Body of pancreas (tissue), 4 donors: ENCODE measurements around the gene HKDC1. TPM values are rescaled to one million over a fixed set of nuclear protein-coding genes. Genes with fewer than 3 reads are reported as not detected.

Experiments used
- ATAC-seq: fragments of 150-250 bp; one replicate; pipeline ENCODE4 v1.9.1; 2016
- DNase-seq, 4 donors: peaks; one replicate each; pipeline ENCODE4 v3.0.0-alpha.2; 2019
- H3K27ac ChIP-seq, 4 donors: fragments of 200-600 bp; sonication (generic); 1 replicate in 3 of 4; 2 replicates in 1 of 4; pipeline versions ENCODE4 v1.5.1 to v1.6.1; 2016 to 2019; ENCODE audit warnings: mild to moderate bottlenecking in 1 of 4, mixed read lengths in 1 of 4, moderate library complexity in 1 of 4
- H3K27me3 ChIP-seq, 2 donors: fragments of 200-600 bp; sonication (generic); one replicate each; pipeline ENCODE4 v1.6.0; 2016; ENCODE audit warnings: mild to moderate bottlenecking in 1 of 2
- H3K36me3 ChIP-seq, 2 donors: fragments of 200-600 bp; sonication (generic); replicated peaks in 1 of 2; 2 replicates each; pipeline ENCODE4 v1.5.1; 2016; ENCODE audit warnings: low read depth in 2 of 2; ENCODE audit not compliant: insufficient read depth in 1 of 2
- H3K4me1 ChIP-seq: fragments of 200-600 bp; sonication (generic); one replicate; pipeline ENCODE4 v1.6.0; 2016
- H3K4me3 ChIP-seq, 2 donors: fragments of 200-600 bp; sonication (generic); 1 replicate in 1 of 2; 2 replicates in 1 of 2; pipeline ENCODE4 v1.5.1; 2016 to 2019
- H3K9me3 ChIP-seq, 3 donors: fragments of 200-600 bp; sonication (generic); 1 replicate in 2 of 3; 2 replicates in 1 of 3; pipeline ENCODE4 v1.5.1; 2016
- POLR2A ChIP-seq, 3 donors: fragments of 450-650 bp; IDR thresholded peaks; one replicate each; pipeline ENCODE4 v1.6.1; 2016; ENCODE audit warnings: antibody characterized with exemption in 3 of 3, mild to moderate bottlenecking in 2 of 3
- WGBS, 2 donors: methylation state at CpG; one replicate each; pipeline ENCODE4 v1.1.5; 2017; 5-methylcytosine and 5-hydroxymethylcytosine counted together
- intact Hi-C: fragments of 100-400 bp; cut with DNase I; formaldehyde crosslinking; loops from one replicate; pipeline ENCODE4 v1.15.1; 2023
- total RNA-seq, 2 donors: library from RNA; depleted of rRNA; stranded (reverse); fragments of >200 nt; gene quantifications; one replicate each; pipeline ENCODE4 v1.1.0, GENCODE V29; 2016
- TF ChIP-seq, protein P1 (sequence below), 7 experiments: fragments of 450-650 bp in 4 of 7; fragments of 200-600 bp in 3 of 7; sonication (generic) in 3 of 7; IDR thresholded peaks; one replicate each; pipeline ENCODE4 v1.5.1; 2016 to 2019; ENCODE audit warnings: antibody characterized with exemption in 7 of 7

HKDC1 gene
- total RNA-seq, 2 donors from 2014 or later, result 6.7 to 13.5 TPM

DNA sequence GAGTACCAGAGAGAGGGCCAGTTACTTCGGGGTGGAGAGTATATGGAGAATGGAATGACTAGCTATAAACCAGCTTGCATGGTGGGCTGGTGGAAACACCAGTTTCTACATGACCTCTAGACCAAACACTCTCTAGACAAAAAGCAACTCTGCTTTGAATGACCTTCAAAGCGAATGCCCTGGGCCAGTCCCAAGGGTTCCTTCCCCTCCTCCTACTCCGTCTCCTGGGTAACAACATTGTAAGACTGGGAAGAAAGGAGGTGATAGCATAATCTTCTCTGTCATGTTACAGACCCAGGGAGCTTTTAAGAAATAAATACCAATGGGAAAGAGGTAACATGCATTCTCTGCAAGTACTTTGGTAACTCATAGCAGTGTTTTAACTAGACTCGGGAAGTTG lies 65.6 kb downstream of the HKDC1 start:
- TF ChIP-seq, protein P1, sequence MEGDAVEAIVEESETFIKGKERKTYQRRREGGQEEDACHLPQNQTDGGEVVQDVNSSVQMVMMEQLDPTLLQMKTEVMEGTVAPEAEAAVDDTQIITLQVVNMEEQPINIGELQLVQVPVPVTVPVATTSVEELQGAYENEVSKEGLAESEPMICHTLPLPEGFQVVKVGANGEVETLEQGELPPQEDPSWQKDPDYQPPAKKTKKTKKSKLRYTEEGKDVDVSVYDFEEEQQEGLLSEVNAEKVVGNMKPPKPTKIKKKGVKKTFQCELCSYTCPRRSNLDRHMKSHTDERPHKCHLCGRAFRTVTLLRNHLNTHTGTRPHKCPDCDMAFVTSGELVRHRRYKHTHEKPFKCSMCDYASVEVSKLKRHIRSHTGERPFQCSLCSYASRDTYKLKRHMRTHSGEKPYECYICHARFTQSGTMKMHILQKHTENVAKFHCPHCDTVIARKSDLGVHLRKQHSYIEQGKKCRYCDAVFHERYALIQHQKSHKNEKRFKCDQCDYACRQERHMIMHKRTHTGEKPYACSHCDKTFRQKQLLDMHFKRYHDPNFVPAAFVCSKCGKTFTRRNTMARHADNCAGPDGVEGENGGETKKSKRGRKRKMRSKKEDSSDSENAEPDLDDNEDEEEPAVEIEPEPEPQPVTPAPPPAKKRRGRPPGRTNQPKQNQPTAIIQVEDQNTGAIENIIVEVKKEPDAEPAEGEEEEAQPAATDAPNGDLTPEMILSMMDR (IDR thresholded peaks at IDR 0.05), result no peak
- TF ChIP-seq POLR2A (IDR thresholded peaks at IDR 0.05), result no peak
- no peak for ATAC-seq
- WGBS, 2 donors, result 58 to 65% methylated on average over 4 of the region's 4 CpGs

GRCh38 chr10:69287181-69287580 lies 67.0 kb downstream of the HKDC1 start:
- H3K27me3 ChIP-seq, result no peaks in the 10 kb centered on the region
- no peak overlapping the region for H3K27ac ChIP-seq
- no peaks in the 10 kb centered on the region for H3K36me3 ChIP-seq
- H3K4me3 ChIP-seq, result no peak overlapping the region
- H3K4me1 ChIP-seq, result no peaks in the 10 kb centered on the region
- no peaks in the 10 kb centered on the region for H3K9me3 ChIP-seq
- WGBS, 2 donors, result 75 to 79% methylated on average over 4 of the region's 4 CpGs
- ATAC-seq (no peak), DNase-seq (no peak)
- TF ChIP-seq, protein P1 (IDR thresholded peaks at IDR 0.05), result no peak
- no peak for TF ChIP-seq POLR2A (IDR thresholded peaks at IDR 0.05)
- intact Hi-C loops, result no loop called here

More for the DNA sequence above, 65.6 kb downstream of the HKDC1 start:
- no peaks in the 10 kb centered on the region for H3K27me3 ChIP-seq
- H3K36me3 ChIP-seq, result no peaks in the 10 kb centered on the region
- no peaks in the 10 kb centered on the region for H3K4me1 ChIP-seq
- no peak for DNase-seq
- H3K9me3 ChIP-seq, result no peaks in the 10 kb centered on the region
- intact Hi-C loops, result no loop called here
- no peak overlapping the region for H3K4me3 ChIP-seq
- H3K27ac ChIP-seq, result no peak overlapping the region

- no peaks in the 10 kb centered on the region for H3K9me3 ChIP-seq
- H3K4me1 ChIP-seq, result no peaks in the 10 kb centered on the region
- no peaks in the 10 kb centered on the region for H3K36me3 ChIP-seq
- intact Hi-C loops, result no loop called here
- no peak overlapping the region for H3K27ac ChIP-seq
- 81 to 82% methylated on average over 3 to 4 of the region's 4 CpGs for WGBS, 2 donors
- DNase-seq (no peak), ATAC-seq (no peak)
- no peaks in the 10 kb centered on the region for H3K27me3 ChIP-seq
- TF ChIP-seq, protein P1 (IDR thresholded peaks at IDR 0.05), result no peak
- no peak for TF ChIP-seq POLR2A (IDR thresholded peaks at IDR 0.05)
- no peak overlapping the region for H3K4me3 ChIP-seq
These were observed 70.9 kb downstream of the HKDC1 start for GRCh38 chr10:69290993-69291392.

GRCh38 chr10:69292459-69292858 lies 72.3 kb downstream of the HKDC1 start:
- Histone ChIP-seq H3K27ac (no peak overlapping the region), H3K4me1 (no peaks in the 10 kb centered on the region), H3K27me3 (no peaks in the 10 kb centered on the region), H3K9me3 (no peaks in the 10 kb centered on the region), H3K4me3 (no peak overlapping the region), H3K36me3 (no peaks in the 10 kb centered on the region)
- DNase-seq (no peak), ATAC-seq (no peak)
- no peak for TF ChIP-seq POLR2A (IDR thresholded peaks at IDR 0.05)
- TF ChIP-seq, protein P1 (IDR thresholded peaks at IDR 0.05), result no peak
- WGBS, 2 donors, result 54 to 55% methylated on average over 3 of the region's 3 CpGs
- intact Hi-C loops, result no loop called here

DNA sequence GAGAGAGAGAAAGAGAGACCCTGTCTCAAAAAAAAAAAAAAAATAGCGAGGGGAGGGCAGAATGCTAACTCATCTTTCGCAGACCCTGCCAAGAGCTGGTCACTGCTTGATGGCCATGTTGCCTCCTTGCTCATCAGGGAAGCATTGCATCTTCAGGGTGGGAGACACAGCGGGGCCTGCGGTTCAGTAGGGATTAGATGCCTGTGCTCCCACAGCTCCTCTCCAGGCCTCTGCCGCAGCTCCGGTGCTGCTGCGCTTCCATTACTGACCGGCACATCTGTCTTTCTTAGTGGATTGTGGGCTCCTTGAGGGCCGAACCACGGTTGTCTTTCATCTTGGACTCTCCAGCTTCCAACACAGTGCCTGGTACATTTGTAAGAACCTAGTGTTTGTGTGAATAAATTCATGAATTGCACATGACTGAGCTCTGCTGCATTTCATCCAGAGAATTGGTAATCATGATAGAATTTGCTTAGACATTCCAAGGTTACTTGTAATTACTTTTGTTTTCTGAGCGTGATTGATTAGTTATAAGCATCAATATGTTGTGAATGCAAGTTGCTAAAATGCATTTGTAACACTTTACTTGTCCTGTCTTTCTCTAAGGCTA lies 75.0 kb downstream of the HKDC1 start:
- H3K27ac ChIP-seq, result no peak overlapping the region
- no peak overlapping the region for H3K4me3 ChIP-seq
- H3K27me3 ChIP-seq, result no peaks in the 10 kb centered on the region
- no peaks in the 10 kb centered on the region for H3K36me3 ChIP-seq
- no peaks in the 10 kb centered on the region for H3K9me3 ChIP-seq
- no peaks in the 10 kb centered on the region for H3K4me1 ChIP-seq
- DNase-seq (no peak), ATAC-seq (no peak)
- TF ChIP-seq POLR2A (IDR thresholded peaks at IDR 0.05), result no peak
- TF ChIP-seq, protein P1 (IDR thresholded peaks at IDR 0.05), result no peak
- WGBS, 2 donors, result 82 to 86% methylated on average over 11 of the region's 11 CpGs
- intact Hi-C loops, result no loop called here
